Hepatic stellate cell (primary cell): Measurements from ENCODE around the gene PGF.

Experiments used
- DNase-seq: peaks from one replicate; pipeline ENCODE4 v3.0.0; 2011; ENCODE audit warnings: low spot score

Gene PGF

DNA sequence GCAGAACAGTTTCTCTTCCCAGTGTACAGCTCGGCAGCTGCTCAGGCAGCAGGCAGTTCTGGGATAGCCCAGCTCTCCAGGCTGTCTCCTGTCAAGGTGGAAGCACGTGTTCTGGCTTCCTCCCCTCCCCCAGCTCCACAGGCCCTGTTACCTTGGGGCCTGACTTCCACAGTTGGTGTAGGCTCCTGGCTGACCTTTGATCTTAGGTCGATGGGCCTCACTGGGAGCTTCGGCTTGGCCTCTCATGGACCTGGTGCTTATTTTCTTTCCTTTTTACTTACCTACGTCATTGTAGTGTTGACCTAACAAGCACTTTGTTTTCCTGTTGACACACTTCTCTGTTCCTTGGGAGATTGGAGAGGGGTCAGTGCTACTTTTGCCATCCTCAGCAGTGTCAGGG is 56.7 kb downstream of the PGF start:
- no peak for DNase-seq

DNA sequence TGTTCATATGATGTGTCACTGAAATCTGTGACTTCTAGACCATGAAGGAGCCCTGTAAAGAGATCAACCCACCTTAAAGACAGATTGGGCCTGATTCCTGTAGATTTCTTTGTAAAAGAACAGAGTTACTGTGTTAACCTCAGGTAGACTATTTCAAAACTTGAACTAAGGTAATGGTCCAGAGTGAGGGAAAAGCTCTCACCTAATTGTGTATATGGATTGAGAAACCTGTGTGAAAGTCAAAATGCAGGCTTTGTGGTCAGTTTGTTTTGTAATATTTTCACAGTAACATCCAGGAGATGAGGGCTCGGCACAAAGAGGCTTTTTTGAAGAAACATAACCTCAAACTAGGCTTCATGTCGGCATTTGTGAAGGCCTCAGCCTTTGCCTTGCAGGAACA is 57.3 kb downstream of the PGF start:
- no peak for DNase-seq

DNA sequence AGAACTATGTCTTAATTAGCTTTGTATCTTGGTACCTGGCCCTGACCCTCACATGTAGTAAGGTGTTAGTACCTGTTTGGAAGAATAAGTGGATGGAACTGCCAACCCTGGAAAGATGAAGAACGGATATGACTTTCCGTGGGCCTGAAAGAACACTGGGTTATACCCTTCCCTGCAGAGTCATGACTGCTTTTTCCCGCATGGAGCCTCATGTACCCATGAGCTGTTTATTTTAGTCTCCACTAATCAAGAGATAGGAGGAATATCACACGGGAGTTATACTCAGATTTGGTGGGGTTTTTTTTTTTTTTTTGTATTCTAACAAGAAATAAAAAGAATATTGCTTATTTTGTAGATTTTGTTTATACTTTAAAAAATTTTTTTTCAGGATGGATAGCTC is 57.8 kb downstream of the PGF start:
- no peak for DNase-seq

DNA sequence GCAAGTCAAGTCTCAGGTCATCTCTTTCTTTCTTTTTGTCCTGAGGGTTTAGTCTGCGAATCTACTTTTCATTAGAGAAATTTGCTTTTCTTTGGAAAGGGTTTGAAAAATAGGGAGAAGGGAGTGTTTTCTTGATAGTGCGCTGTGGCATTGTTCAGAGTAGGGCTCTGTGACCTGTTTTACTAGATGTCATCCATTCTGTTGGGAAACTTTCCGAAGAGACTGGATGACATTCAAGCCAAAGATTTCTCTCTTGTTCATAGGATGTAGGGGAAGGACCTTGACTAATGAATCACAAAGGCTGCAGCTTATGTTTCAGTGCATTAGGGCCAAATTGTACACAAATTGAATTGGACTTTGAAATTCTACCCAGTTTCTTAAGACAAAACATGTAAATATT is 59.0 kb downstream of the PGF start:
- DNase-seq = no peak

DNA sequence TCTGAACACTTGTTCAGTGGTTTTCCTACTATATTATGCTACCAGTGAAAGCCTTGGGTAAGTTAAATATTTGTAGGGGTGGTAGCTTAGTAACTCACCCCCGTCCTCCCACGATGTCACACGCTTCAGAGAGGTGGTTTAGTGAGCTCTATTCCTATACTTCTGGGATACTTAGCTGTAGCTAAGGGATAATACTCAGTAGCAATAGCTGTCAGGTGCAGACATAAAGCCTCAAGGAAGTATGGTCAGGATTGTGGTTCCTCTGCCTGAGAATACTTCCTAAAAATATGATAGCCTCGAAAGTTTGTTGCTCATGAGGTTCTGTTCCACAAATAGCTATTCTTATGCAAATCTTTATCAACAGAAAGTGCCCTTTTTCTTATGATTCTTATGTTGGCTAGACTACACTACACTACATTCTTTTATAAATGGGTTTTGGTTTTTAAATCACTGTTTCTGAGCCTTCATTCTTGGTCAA is 61.7 kb downstream of the PGF start:
- no peak for DNase-seq

DNA sequence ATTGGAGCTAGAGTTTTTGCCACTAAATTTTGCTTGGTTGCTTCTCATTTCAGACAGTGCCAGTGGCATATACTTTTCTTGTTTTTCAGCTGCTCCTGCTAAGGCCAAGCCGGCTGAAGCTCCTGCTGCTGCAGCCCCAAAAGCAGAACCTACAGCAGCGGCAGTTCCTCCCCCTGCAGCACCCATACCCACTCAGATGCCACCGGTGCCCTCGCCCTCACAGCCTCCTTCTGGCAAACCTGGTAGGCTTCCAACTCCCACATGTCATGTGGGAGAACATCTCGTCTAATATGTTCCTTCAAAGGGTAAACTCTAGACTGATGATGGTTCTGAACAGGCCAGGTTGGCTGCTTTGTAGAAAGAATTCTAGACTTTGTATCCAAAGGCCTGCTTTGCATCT is 62.7 kb downstream of the PGF start:
- no peak for DNase-seq

DNA sequence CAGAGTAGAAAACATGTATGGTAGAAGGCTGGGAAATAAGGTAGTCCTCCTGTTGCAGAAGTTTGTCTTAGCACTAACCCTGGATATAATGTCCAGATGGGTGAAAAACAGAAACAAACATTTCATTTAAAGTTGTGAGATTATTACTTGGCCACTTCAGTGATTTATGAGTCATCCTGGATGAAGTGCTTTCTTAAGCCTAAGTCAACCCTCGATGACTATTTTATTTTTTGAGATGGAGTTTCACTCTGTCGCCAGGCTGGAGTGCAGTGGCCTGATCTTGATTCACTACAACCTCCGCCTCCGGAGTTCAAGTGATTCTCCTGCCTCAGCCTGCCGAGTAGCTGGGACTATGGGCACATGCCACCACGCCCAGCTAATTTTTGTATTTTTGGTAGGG is 63.5 kb downstream of the PGF start:
- DNase-seq = no peak
